ENCODE results near the gene TSACC.

The TSACC gene

GRCh38 chr1:156358641-156359040 is 20.3 kb downstream of the TSACC start:
- H3K27ac ChIP-seq (ENCODE audit: low read depth, low read length), result no peak overlapping the region
- H3K4me2 ChIP-seq (ENCODE audit: low read length), result no peak overlapping the region
- TF ChIP-seq, protein P1, sequence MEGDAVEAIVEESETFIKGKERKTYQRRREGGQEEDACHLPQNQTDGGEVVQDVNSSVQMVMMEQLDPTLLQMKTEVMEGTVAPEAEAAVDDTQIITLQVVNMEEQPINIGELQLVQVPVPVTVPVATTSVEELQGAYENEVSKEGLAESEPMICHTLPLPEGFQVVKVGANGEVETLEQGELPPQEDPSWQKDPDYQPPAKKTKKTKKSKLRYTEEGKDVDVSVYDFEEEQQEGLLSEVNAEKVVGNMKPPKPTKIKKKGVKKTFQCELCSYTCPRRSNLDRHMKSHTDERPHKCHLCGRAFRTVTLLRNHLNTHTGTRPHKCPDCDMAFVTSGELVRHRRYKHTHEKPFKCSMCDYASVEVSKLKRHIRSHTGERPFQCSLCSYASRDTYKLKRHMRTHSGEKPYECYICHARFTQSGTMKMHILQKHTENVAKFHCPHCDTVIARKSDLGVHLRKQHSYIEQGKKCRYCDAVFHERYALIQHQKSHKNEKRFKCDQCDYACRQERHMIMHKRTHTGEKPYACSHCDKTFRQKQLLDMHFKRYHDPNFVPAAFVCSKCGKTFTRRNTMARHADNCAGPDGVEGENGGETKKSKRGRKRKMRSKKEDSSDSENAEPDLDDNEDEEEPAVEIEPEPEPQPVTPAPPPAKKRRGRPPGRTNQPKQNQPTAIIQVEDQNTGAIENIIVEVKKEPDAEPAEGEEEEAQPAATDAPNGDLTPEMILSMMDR (IDR thresholded peaks at IDR 0.05; ENCODE audit: low read depth, low read length, poor library complexity, severe bottlenecking), result no peak
- no peak for TF ChIP-seq EZH2phosphoT487 (IDR thresholded peaks at IDR 0.05; ENCODE audit: borderline replicate concordance, low read length)

GRCh38 chr1:156359249-156359648 is 20.9 kb downstream of the TSACC start:
- Histone ChIP-seq H3K4me2 (ENCODE audit: low read length) (no peak overlapping the region), H3K4me3 (ENCODE audit: low read length) (no peak overlapping the region), H3K4me1 (ENCODE audit: control insufficient read depth, low read length) (peaks cover 10% of the 10 kb centered on the region), H3K27me3 (ENCODE audit: control insufficient read depth, low read length) (peaks cover 29% of the 10 kb centered on the region), H3F3A (ENCODE audit: control insufficient read depth, insufficient read depth) (no peaks in the 10 kb centered on the region), H3K27ac (ENCODE audit: low read depth, low read length) (no peak overlapping the region), H3K36me3 (ENCODE audit: control insufficient read depth, low read length) (no peaks in the 10 kb centered on the region), H3K79me2 (ENCODE audit: control insufficient read depth, low read length) (no peaks in the 10 kb centered on the region), H3K9me2 (replicated peaks; ENCODE audit: control insufficient read depth, low read length) (no peaks in the 10 kb centered on the region), H4K20me1 (ENCODE audit: control insufficient read depth, insufficient read depth, low read depth, low read length) (no peaks in the 10 kb centered on the region), H3K9me3 (ENCODE audit: control insufficient read depth, insufficient read depth, low read length) (no peaks in the 10 kb centered on the region)
- no peak for TF ChIP-seq EZH2phosphoT487 (IDR thresholded peaks at IDR 0.05; ENCODE audit: borderline replicate concordance, low read length)
- TF ChIP-seq, protein P1 (IDR thresholded peaks at IDR 0.05; ENCODE audit: low read depth, low read length, poor library complexity, severe bottlenecking), result no peak

More at GRCh38 chr1:156358641-156359040, 20.3 kb downstream of the TSACC start:
- H3K27me3 ChIP-seq (ENCODE audit: control insufficient read depth, low read length), result peaks cover 32% of the 10 kb centered on the region
- H3K9me3 ChIP-seq (ENCODE audit: control insufficient read depth, insufficient read depth, low read length), result no peaks in the 10 kb centered on the region
- no peak overlapping the region for H3K4me3 ChIP-seq (ENCODE audit: low read length)
- H3K36me3 ChIP-seq (ENCODE audit: control insufficient read depth, low read length), result no peaks in the 10 kb centered on the region
- no peaks in the 10 kb centered on the region for H3F3A ChIP-seq (ENCODE audit: control insufficient read depth, insufficient read depth)
- H3K79me2 ChIP-seq (ENCODE audit: control insufficient read depth, low read length), result no peaks in the 10 kb centered on the region
- no peaks in the 10 kb centered on the region for H3K9me2 ChIP-seq (replicated peaks; ENCODE audit: control insufficient read depth, low read length)
- H4K20me1 ChIP-seq (ENCODE audit: control insufficient read depth, insufficient read depth, low read depth, low read length), result no peaks in the 10 kb centered on the region
- H3K4me1 ChIP-seq (ENCODE audit: control insufficient read depth, low read length), result peaks cover 10% of the 10 kb centered on the region

- Histone ChIP-seq H3K36me3 (ENCODE audit: control insufficient read depth, low read length) (no peaks in the 10 kb centered on the region), H4K20me1 (ENCODE audit: control insufficient read depth, insufficient read depth, low read depth, low read length) (no peaks in the 10 kb centered on the region), H3F3A (ENCODE audit: control insufficient read depth, insufficient read depth) (no peaks in the 10 kb centered on the region), H3K4me3 (ENCODE audit: low read length) (no peak overlapping the region), H3K4me1 (ENCODE audit: control insufficient read depth, low read length) (peaks cover 10% of the 10 kb centered on the region), H3K9me2 (replicated peaks; ENCODE audit: control insufficient read depth, low read length) (no peaks in the 10 kb centered on the region), H3K79me2 (ENCODE audit: control insufficient read depth, low read length) (no peaks in the 10 kb centered on the region), H3K27ac (ENCODE audit: low read depth, low read length) (no peak overlapping the region), H3K4me2 (ENCODE audit: low read length) (no peak overlapping the region), H3K27me3 (ENCODE audit: control insufficient read depth, low read length) (peaks cover 31% of the 10 kb centered on the region), H3K9me3 (ENCODE audit: control insufficient read depth, insufficient read depth, low read length) (no peaks in the 10 kb centered on the region)
- TF ChIP-seq, protein P1 (IDR thresholded peaks at IDR 0.05; ENCODE audit: low read depth, low read length, poor library complexity, severe bottlenecking), result no peak
- no peak for TF ChIP-seq EZH2phosphoT487 (IDR thresholded peaks at IDR 0.05; ENCODE audit: borderline replicate concordance, low read length)
These were observed 21.6 kb downstream of the TSACC start for GRCh38 chr1:156359973-156360372.
